Bronchial epithelial cell (primary cell): ENCODE measurements around the gene HDHD5. TPM values are rescaled to one million over a fixed set of nuclear protein-coding genes. Genes with fewer than 3 reads are reported as not detected.
"Not testable (repeated sequence)": the region's sequence is repeated elsewhere in the genome, so short reads cannot be mapped to it uniquely, and the experiment has no call there.

Experiments
- DNase-seq: peaks from one replicate; pipeline ENCODE4 v3.0.0-alpha.2; 2010; ENCODE audit warnings: low read depth
- FAIRE-seq: peaks from 2 replicates; lab custom pipeline; 2011; peaks lifted over from hg19 to GRCh38; lab: Jason Lieb, UNC
- H3K27me3 ChIP-seq: 2 replicates; pipeline ENCODE4 v1.5.1; 2011; ENCODE audit warnings: low read length; ENCODE audit not compliant: control insufficient read depth, insufficient read depth
- H3K36me3 ChIP-seq: 2 replicates; pipeline ENCODE4 v1.5.1; 2011; ENCODE audit warnings: low read length; ENCODE audit not compliant: control insufficient read depth, insufficient read depth
- H3K4me3 ChIP-seq: 2 replicates; pipeline ENCODE4 v1.5.1; 2011; ENCODE audit warnings: mild to moderate bottlenecking, low read depth, low read length, control low read depth
- total RNA-seq: library from RNA; depleted of rRNA; stranded (reverse); fragments of >200 nt; gene quantifications from 2 replicates; pipeline ENCODE4 v1.2.1, GENCODE V29; 2014
- TF ChIP-seq, protein P1 (sequence below): IDR thresholded peaks from 2 replicates; pipeline ENCODE4 v1.5.1; 2011; ENCODE audit warnings: mild to moderate bottlenecking, moderate library complexity, low read length, control low read depth, inconsistent platforms; ENCODE audit not compliant: insufficient read depth, severe bottlenecking

The HDHD5 gene
- total RNA-seq, 1 donor from 2014 or later: 50.5 TPM

DNA sequence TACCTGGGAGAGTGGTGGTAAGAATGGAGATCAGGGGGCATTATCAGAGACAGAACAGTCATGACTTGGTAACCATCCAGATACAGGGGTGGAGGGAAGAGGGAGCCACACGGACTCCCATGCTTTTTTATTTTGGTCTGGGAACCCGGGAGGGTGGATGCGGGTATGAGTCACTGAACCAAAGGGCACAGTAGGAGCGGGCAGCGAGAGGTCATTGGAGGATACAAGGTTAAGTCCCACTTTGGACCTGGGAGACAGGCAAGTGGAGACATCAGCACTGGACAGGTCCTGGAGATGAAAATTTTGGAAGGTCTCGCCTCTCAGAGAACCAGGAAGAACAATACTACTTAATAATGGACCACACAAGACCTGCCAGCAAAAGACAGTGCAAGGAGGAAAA, 6.7 kb downstream of the HDHD5 start:
- no peak for FAIRE-seq
- TF ChIP-seq, protein P1, sequence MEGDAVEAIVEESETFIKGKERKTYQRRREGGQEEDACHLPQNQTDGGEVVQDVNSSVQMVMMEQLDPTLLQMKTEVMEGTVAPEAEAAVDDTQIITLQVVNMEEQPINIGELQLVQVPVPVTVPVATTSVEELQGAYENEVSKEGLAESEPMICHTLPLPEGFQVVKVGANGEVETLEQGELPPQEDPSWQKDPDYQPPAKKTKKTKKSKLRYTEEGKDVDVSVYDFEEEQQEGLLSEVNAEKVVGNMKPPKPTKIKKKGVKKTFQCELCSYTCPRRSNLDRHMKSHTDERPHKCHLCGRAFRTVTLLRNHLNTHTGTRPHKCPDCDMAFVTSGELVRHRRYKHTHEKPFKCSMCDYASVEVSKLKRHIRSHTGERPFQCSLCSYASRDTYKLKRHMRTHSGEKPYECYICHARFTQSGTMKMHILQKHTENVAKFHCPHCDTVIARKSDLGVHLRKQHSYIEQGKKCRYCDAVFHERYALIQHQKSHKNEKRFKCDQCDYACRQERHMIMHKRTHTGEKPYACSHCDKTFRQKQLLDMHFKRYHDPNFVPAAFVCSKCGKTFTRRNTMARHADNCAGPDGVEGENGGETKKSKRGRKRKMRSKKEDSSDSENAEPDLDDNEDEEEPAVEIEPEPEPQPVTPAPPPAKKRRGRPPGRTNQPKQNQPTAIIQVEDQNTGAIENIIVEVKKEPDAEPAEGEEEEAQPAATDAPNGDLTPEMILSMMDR: no peak

DNA sequence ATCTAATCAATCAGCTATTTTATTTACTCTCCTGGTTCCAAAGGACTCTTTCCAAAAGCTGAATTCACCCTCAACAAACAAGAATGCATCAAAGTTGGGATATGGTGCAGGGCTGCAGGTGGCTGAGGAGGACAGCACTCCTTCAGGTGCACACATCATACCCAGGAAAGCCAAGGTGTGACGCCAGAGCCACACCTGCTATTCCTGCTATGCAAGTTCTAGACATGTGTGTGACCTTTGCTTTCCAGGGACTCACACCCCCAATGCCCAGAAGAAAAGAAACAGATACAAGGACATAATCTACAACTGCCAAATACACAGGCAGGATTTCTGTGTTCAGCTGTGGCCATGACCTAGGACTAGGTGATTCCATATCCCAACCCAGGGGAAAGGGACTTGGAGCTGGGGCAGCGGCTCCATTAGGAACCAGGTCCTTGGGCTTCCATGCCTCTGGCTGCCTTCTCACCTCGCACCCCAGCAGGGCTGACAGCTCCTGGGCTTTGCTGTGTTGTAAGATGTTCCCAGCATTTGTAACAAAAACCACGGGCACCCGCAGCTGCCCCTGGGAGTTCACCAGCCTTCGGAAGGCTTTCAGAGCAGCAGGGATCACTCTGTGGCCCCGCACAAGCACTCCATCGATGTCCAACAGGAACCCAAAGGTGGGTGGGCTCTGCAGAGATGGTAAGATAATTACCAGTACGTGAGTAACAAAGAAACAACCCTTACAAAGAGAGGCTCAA, 9.8 kb downstream of the HDHD5 start:
- Histone ChIP-seq H3K36me3 (peaks cover 3% of the 10 kb centered on the region), H3K4me3 (no peak overlapping the region), H3K27me3 (no peaks in the 10 kb centered on the region)
- FAIRE-seq: peak; percentile 13
- DNase-seq: no peak
- TF ChIP-seq, protein P1: no peak

More for the DNA sequence above, 6.7 kb downstream of the HDHD5 start:
- H3K27me3 ChIP-seq: no peaks in the 10 kb centered on the region
- no peak for DNase-seq
- H3K36me3 ChIP-seq: no peaks in the 10 kb centered on the region
- no peak overlapping the region for H3K4me3 ChIP-seq

DNA sequence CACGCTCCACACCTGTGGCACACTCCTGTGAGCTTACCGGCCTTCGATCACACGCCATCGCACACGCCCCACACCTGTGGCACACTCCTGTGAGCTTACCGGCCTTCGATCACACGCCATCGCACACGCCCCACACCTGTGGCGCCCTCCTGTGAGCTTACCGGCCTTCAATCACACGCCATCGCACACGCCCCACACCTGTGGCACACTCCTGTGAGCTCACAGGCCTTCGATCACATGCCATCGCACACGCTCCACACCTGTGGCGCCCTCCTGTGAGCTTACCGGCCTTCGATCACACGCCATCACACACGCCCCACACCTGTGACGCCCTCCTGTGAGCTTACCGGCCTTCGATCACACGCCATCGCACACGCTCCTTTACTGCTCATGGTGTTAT, 11.6 kb downstream of the HDHD5 start:
- H3K36me3 ChIP-seq, H3K27me3 ChIP-seq, DNase-seq, H3K4me3 ChIP-seq: not testable (repeated sequence)
- peak; percentile 52 for FAIRE-seq

DNA sequence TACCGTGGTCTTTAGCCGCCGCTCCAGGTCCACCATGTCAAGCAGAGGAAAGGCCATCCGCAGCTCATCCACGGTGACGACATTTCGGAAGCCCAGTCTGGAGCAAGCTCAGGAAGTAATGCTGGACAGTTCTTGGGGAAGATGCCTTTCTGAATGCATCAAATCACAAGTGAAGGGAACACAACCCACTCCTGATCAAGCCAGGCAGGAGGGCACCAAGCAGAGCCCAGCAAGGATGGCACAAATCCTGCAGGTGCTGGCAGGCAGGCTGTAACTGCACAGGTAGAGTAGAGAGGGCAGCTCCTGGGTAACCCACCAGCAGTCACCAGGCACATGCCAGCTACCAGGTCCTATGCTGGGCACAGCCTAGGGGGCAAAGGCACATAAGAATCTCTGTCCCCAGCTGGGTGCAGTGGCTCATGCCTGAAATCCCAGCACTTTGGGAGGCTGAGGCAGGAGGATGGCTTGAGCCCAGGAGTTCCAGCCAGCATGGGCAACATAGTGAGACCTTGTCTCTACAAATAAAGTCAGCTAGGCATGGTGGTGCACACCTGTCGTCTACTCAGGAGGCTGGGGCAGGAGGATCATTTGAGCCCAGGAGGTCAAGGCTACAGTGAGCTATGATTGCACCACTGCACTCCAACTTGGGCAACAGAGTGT, 13.9 kb downstream of the HDHD5 start:
- DNase-seq: no peak
- Histone ChIP-seq H3K27me3 (no peaks in the 10 kb centered on the region), H3K36me3 (peaks cover 14% of the 10 kb centered on the region), H3K4me3 (no peak overlapping the region)
- TF ChIP-seq, protein P1: no peak
- FAIRE-seq: no peak

DNA sequence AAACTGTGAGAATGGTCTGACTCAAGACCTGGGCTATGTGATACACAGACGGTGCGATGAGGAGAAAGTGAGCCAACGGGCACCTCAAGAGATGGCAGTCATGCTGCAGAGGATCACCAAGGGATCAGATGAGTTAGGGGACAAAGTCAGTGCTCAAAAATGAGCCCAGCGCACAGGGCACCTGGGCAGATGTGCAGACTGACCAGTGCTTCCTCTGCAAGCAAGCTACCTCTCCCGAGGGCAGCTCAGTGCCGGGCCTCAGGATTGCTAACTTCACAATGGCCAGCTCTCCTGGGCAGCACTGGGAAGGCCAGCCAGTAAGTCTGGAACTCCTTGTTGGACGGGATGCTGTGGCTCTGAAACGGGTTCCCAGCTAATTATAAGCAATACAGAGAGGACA, 15.3 kb downstream of the HDHD5 start:
- Histone ChIP-seq H3K36me3 (peaks cover 18% of the 10 kb centered on the region), H3K4me3 (no peak overlapping the region), H3K27me3 (no peaks in the 10 kb centered on the region)
- DNase-seq (no peak), FAIRE-seq (no peak)
- TF ChIP-seq, protein P1: no peak

DNA sequence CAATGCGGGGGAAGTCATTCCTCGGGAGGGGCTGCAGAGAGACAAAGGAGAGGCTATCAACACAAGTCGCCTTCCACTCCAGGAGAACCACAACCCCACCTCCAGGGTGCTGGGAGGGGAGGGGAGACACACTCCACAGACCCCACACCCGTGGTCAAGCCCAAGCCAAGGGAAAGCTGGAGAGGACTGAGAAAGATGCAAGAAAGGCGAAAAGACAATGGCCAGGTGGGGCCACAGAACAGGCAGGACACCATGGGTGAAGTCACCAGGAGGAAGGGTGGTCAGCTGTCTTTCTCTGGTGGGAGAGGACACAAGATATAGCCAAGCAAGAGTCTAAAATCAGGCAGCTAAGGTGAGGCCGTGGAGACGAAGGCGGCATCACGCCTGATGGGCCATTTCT, 16.0 kb downstream of the HDHD5 start:
- TF ChIP-seq, protein P1: no peak
- Histone ChIP-seq H3K27me3 (no peaks in the 10 kb centered on the region), H3K36me3 (peaks cover 19% of the 10 kb centered on the region), H3K4me3 (no peak overlapping the region)
- DNase-seq (no peak), FAIRE-seq (no peak)
